ENCODE data around the gene ACTL7A. TPM values are rescaled to one million over a fixed set of nuclear protein-coding genes. Genes with fewer than 3 reads are reported as not detected.
"Not testable (repeated sequence)": the region's sequence is repeated elsewhere in the genome, so short reads cannot be mapped to it uniquely, and the experiment has no call there.

ACTL7A gene
- total RNA-seq, 4 donors from 2014 or later, result not detected

GRCh38 chr9:108835831-108836230 lies 26.2 kb upstream of the ACTL7A start:
- Histone ChIP-seq H3K27ac (no peak overlapping the region), H3K27me3 (no peaks in the 10 kb centered on the region), H3K36me3 (no peaks in the 10 kb centered on the region), H3K4me1 (no peaks in the 10 kb centered on the region), H3K9me3 (no peaks in the 10 kb centered on the region), H3K4me3 (no peak overlapping the region)
- TF ChIP-seq EP300 (IDR thresholded peaks at IDR 0.05) (no peak), CTCF (IDR thresholded peaks at IDR 0.05) (no peak), POLR2A (IDR thresholded peaks at IDR 0.05) (no peak)
- 74 to 78% methylated on average over 7 of the region's 7 CpGs for WGBS, 2 donors
- DNase-seq (ENCODE audit: low spot score in 2 of 2), result no peak

- Histone ChIP-seq H3K27ac (no peak overlapping the region), H3K9me3 (no peaks in the 10 kb centered on the region), H3K27me3 (no peaks in the 10 kb centered on the region), H3K4me3 (no peak overlapping the region), H3K36me3 (no peaks in the 10 kb centered on the region), H3K4me1 (no peaks in the 10 kb centered on the region)
- 84 to 90% methylated on average over 9 of the region's 9 CpGs for WGBS, 2 donors
- DNase-seq (ENCODE audit: low spot score in 2 of 2), result no peak
- TF ChIP-seq CTCF (IDR thresholded peaks at IDR 0.05), result no peak
Measured at GRCh38 chr9:108836319-108836718, 25.7 kb upstream of the ACTL7A start.

GRCh38 chr9:108836781-108837180 lies 25.3 kb upstream of the ACTL7A start:
- Histone ChIP-seq H3K27me3 (no peaks in the 10 kb centered on the region), H3K9me3 (no peaks in the 10 kb centered on the region), H3K4me1 (no peaks in the 10 kb centered on the region), H3K27ac (no peak overlapping the region), H3K36me3 (no peaks in the 10 kb centered on the region), H3K4me3 (no peak overlapping the region)
- DNase-seq (ENCODE audit: low spot score in 2 of 2), result no peak
- TF ChIP-seq POLR2A (IDR thresholded peaks at IDR 0.05), result no peak
- no peak for TF ChIP-seq CTCF (IDR thresholded peaks at IDR 0.05)
- TF ChIP-seq EP300 (IDR thresholded peaks at IDR 0.05), result no peak
- WGBS, 2 donors, result 68 to 76% methylated on average over 5 of the region's 5 CpGs

- DNase-seq (ENCODE audit: low spot score in 2 of 2), result no peak
- H3K4me1 ChIP-seq, result no peaks in the 10 kb centered on the region
- H3K27ac ChIP-seq, result no peak overlapping the region
- H3K36me3 ChIP-seq, result no peaks in the 10 kb centered on the region
- WGBS, 2 donors, result 83 to 86% methylated on average over 4 of the region's 4 CpGs
- H3K9me3 ChIP-seq, result no peaks in the 10 kb centered on the region
- TF ChIP-seq POLR2A (IDR thresholded peaks at IDR 0.05), result no peak
- TF ChIP-seq EP300 (IDR thresholded peaks at IDR 0.05), result no peak
- no peak for TF ChIP-seq CTCF (IDR thresholded peaks at IDR 0.05)
- H3K27me3 ChIP-seq, result no peaks in the 10 kb centered on the region
- H3K4me3 ChIP-seq, result no peak overlapping the region
Measured at GRCh38 chr9:108837530-108837929, 24.5 kb upstream of the ACTL7A start.

GRCh38 chr9:108838017-108838416 lies 24.0 kb upstream of the ACTL7A start:
- no peaks in the 10 kb centered on the region for H3K9me3 ChIP-seq
- H3K4me3 ChIP-seq, result no peak overlapping the region
- H3K27me3 ChIP-seq, result no peaks in the 10 kb centered on the region
- no peak for TF ChIP-seq CTCF (IDR thresholded peaks at IDR 0.05)
- no peak for TF ChIP-seq POLR2A (IDR thresholded peaks at IDR 0.05)
- WGBS, 2 donors, result 82 to 87% methylated on average over 6 of the region's 6 CpGs
- no peak overlapping the region for H3K27ac ChIP-seq
- no peak for DNase-seq (ENCODE audit: low spot score in 2 of 2)
- no peaks in the 10 kb centered on the region for H3K36me3 ChIP-seq
- H3K4me1 ChIP-seq, result no peaks in the 10 kb centered on the region

- H3K27ac ChIP-seq; H3K36me3 ChIP-seq; DNase-seq (ENCODE audit: low spot score in 2 of 2); H3K27me3 ChIP-seq; H3K9me3 ChIP-seq; H3K4me1 ChIP-seq; H3K4me3 ChIP-seq: not testable (repeated sequence)
- WGBS, 2 donors, result 87 to 91% methylated on average over 5 of the region's 5 CpGs
Measured at GRCh38 chr9:108839561-108839960, 22.5 kb upstream of the ACTL7A start.

Measured in tibial nerve (tissue), 4 donors.